Measurements from ENCODE around the gene ZNF236. TPM values are rescaled to one million over a fixed set of nuclear protein-coding genes. Genes with fewer than 3 reads are reported as not detected.

The ZNF236 gene
- total RNA-seq, 1 donor from 2014 or later = 9.9 TPM

DNA sequence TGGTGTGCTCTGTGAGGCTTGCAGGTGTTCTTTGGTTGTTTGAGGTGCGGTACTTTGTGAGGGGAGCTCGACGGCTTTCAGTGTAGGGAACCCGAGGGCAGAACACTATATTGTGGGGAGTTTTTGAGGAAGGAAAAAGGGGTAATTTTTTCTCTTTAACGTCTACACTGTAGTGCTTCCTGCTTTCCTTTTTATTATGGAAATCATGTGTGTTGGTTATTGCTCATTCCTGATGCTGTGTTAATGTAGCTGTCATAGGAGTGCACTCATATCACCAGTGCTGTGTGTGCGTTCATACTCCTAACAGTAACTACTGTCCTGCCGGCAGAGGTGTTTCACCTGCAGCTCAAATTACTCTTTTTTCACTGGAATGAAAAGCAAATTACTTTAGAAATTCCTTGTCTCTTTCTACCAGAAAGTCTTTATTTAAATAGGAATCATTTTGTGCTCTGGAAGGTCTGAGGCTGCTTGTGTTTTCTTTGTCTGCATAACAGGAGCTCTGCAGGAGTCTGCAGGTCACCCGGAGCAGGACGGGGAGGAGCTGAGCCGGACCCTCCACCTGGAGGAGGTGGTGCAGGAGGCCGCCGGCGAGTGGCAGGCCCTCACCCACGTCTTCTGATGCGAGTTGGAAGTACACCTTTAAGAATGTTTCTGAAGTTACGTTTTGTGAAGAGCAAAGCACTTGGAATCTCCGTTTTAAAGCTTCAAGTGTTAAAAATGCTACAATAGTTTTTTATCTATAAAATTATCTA is 145.5 kb downstream of the ZNF236 start:
- DNase-seq (ENCODE audit: low read depth) = no peak
- H3K4me3 ChIP-seq (ENCODE audit: low read depth, low read length) = no peak overlapping the region
- TF ChIP-seq, protein P1, sequence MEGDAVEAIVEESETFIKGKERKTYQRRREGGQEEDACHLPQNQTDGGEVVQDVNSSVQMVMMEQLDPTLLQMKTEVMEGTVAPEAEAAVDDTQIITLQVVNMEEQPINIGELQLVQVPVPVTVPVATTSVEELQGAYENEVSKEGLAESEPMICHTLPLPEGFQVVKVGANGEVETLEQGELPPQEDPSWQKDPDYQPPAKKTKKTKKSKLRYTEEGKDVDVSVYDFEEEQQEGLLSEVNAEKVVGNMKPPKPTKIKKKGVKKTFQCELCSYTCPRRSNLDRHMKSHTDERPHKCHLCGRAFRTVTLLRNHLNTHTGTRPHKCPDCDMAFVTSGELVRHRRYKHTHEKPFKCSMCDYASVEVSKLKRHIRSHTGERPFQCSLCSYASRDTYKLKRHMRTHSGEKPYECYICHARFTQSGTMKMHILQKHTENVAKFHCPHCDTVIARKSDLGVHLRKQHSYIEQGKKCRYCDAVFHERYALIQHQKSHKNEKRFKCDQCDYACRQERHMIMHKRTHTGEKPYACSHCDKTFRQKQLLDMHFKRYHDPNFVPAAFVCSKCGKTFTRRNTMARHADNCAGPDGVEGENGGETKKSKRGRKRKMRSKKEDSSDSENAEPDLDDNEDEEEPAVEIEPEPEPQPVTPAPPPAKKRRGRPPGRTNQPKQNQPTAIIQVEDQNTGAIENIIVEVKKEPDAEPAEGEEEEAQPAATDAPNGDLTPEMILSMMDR (conservative IDR thresholded peaks at IDR 0.05; ENCODE audit: low read depth, low read length) = no peak

DNA sequence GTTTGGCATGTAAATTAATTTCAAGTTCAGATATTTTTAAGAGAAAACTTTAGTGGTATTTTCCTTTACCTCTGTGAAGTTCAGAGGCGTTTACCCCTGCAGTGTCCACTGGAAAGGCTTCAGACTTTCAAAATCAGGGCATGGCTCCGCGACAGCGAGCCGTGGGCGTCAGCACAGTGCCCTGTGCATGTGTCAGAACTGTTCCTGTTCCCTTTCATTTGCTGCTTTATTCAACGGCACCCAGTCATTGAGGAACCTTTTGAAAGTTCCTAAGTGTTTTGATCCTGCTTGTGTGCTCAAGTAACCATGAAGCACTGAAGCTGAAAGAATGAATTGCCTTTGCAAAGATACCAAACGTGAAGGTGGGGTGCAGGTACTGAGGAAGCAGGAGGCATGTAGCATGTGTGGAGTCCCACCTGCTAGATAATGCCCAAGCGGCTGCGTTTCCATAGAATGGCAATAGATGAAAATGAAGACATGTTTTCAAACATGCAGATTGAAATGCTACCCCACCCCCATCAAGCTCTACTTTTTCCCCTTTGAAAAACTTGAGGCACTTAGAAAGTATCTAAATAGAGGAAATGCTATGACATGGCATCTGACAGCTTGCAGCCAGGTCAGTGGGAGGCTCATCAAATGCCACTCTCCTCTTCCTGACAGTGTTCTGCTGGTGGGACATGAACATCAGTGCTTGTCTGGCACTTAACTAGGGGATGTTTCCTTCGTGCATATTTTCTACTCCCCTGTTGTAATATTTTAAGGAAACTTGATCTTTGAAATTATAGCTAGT is 148.6 kb downstream of the ZNF236 start:
- no peak for DNase-seq (ENCODE audit: low read depth)
- H3K4me3 ChIP-seq (ENCODE audit: low read depth, low read length) = no peak overlapping the region
- TF ChIP-seq, protein P1 (conservative IDR thresholded peaks at IDR 0.05; ENCODE audit: low read depth, low read length) = no peak

DNA sequence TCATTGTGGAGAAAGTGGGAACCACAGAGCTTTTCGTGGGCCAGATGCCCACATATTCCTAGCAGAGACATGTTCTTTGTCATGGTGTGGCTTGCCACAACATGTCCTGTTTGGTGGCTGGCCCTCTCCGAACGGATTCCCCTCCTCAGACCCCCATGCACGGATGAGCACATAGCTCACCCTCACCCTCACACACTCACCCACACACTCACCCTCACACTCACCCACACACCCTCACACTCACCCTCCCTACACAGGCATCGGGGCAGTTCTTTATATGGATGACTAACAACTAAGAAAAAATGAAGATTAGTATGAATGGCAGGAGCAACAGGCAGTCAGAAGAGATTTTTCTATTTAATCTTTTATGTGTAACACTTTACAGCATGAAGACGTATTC is 149.9 kb downstream of the ZNF236 start:
- DNase-seq (ENCODE audit: low read depth) = no peak
- no peak overlapping the region for H3K4me3 ChIP-seq (ENCODE audit: low read depth, low read length)
- TF ChIP-seq, protein P1 (conservative IDR thresholded peaks at IDR 0.05; ENCODE audit: low read depth, low read length) = no peak

DNA sequence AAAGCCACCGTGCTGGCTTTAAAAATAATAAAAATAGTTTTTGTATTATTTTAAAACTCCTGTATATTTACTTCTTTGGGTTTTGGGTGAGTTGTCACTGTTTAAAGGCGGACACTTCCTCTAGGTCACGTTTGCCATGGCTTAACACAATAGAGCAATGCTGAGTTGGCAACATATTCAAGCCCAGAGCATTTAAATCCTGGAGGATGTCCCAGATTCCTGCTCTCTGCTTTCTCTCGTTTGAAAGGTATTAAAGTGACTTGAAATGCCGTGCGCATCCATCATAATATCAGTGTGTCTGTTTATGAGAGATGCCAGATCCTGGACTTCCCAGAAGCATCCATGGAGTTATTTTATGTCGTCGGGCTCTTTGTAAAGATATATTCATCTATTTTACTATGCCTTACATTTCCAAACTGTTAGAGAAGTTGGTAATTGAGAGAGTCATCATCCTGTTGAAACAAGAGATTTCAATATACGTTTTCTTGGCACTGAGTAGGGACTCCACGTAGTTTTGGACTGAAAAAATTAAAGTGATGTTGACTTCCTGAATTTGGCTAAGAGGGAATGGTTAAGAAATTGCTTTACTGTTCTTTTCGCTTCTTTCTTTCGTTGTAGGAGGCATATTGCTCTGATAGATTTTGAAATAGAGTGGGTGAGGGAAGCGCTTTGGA is 150.6 kb downstream of the ZNF236 start:
- TF ChIP-seq, protein P1 (conservative IDR thresholded peaks at IDR 0.05; ENCODE audit: low read depth, low read length) = no peak
- H3K4me3 ChIP-seq (ENCODE audit: low read depth, low read length) = no peak overlapping the region
- no peak for DNase-seq (ENCODE audit: low read depth)

DNA sequence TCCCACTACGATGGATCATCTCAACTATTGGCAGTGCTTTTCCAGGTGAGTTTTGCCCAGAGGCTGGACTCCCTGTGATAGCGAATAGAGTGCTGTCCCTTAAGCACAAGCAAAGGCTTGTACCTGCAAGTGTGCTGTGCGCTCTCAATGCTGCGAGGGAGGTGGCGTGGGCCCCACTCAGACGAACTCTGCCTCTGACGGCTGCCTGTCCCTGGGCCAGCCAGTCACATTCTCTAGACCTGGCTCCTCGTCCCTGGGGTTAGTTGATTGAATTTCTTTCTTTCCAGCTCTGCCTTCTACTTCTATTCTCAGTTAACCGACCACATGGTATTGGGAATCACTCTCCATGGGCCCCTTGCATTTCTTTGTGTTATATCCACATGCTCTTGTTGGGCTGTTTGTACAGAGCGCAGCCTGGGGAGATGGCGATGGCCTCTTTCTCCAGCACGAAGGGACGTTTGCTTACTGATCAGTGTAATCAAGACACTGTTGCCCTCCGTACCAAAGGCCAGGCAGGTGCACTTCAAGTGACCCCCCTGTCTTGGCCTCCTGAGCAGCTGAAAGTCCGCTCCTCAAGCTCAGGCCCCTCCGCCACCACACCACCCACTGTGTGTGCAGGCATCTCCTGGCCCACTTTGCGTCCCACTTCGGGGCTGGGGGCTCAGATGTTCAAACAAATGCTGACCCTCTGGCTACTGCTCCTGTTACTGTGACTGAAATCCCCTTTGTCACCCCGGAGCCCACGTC is 151.3 kb downstream of the ZNF236 start:
- TF ChIP-seq, protein P1 (conservative IDR thresholded peaks at IDR 0.05; ENCODE audit: low read depth, low read length) = no peak
- no peak overlapping the region for H3K4me3 ChIP-seq (ENCODE audit: low read depth, low read length)
- DNase-seq (ENCODE audit: low read depth) = no peak

DNA sequence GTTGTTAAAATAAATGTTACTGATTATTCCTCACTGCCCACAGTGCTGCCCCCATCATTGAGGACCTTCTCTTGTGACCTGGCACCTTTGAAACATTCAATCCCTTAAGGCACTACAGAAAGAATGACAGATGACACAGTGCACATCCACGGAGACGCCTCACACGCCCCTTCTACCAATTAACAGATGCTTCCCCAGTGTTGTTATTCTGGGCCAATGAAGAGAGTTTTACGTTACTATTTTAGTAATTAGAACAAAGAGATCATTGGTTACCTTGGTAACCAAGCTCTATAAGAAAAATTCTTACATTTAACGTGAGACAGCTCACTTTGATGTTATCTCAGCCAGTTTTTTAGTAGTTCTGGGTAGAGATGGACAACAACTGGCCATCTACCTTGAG is 152.0 kb downstream of the ZNF236 start:
- H3K4me3 ChIP-seq (ENCODE audit: low read depth, low read length) = no peak overlapping the region
- TF ChIP-seq, protein P1 (conservative IDR thresholded peaks at IDR 0.05; ENCODE audit: low read depth, low read length) = no peak
- no peak for DNase-seq (ENCODE audit: low read depth)

All from epithelial cell of proximal tubule (primary cell).